Measurements from ENCODE around the gene CLBA1.

GRCh38 chr14:104973385-104974145, 12.0 kb upstream of the CLBA1 start:
- TF ChIP-seq CTCF (IDR thresholded peaks at IDR 0.05) (no peak), POLR2A (IDR thresholded peaks at IDR 0.05) (no peak)
